ENCODE data around the gene SARS1. TPM values are rescaled to one million over a fixed set of nuclear protein-coding genes. Genes with fewer than 3 reads are reported as not detected.

SARS1 gene
- total and polyA plus RNA-seq, 2 of the 8 experiments (the other 6 are each of a cell fraction or from before 2014, with no cell fraction given): 83.1 to 146 TPM

- peaks cover 4 to 19% (median 10%) of the 10 kb centered on the region in 4 experiments; a peak in 6 of 7 replicates for H3K4me1 ChIP-seq (replicated peaks in 1 of 4; ENCODE audit: control insufficient read depth in 3 of 4, insufficient read depth in 4 of 4, low read length in 3 of 4)
- H3K9me3 ChIP-seq (ENCODE audit: insufficient read depth in 2 of 2, low read depth in 1 of 2, low read length in 1 of 2): no peaks in the 10 kb centered on the region
- H3K27me3 ChIP-seq (replicated peaks in 1 of 4; ENCODE audit: control insufficient read depth in 3 of 4, extremely low read depth in 1 of 4, insufficient read depth in 3 of 4, low read length in 3 of 4): no peaks in the 10 kb centered on the region
- no peak overlapping the region for H3K9ac ChIP-seq (replicated peaks in 1 of 4; ENCODE audit: extremely low read depth in 1 of 4, low read depth in 3 of 4, low read length in 3 of 4)
- peak; percentile 81 to 94 for DNase-seq (ENCODE audit: low read depth in 1 of 2, low spot score in 2 of 2)
- 0 out of 2 replicates have a peak overlapping the region, but pooled peaks have one; percentile 20 for H3K27ac ChIP-seq (ENCODE audit: low read depth, low read length)
- no peak overlapping the region for H3K4ac ChIP-seq (replicated peaks; ENCODE audit: insufficient read length, low read depth, low read length)
- ChIA-PET POLR2A (ENCODE audit: partially characterized antibody) (interaction anchor here (0.9 to 2.9 kb wide), 13 partner anchors 8 to 123 kb away, joined by 3 to 17 read pairs (median 5); partner anchors contain the start of gene SORT1), CTCF (ENCODE audit: partially characterized antibody) (interaction anchor here (0.6 to 5.2 kb wide), 44 partner anchors 8 to 255 kb away, joined by 3 to 113 read pairs (median 5); partner anchors contain the start of genes CELSR2, MYBPHL, SARS1 and SORT1)
- no peak overlapping the region for H2BK120ac ChIP-seq (replicated peaks; ENCODE audit: low read depth, low read length)
- H3K79me2 ChIP-seq (ENCODE audit: control insufficient read depth in 1 of 2, insufficient read depth in 2 of 2, low read length in 2 of 2): peaks cover 0 to 15% of the 10 kb centered on the region in 2 experiments; a peak in 3 of 4 replicates
- no peak overlapping the region for H2AFZ ChIP-seq (ENCODE audit: low read length)
- H3K18ac ChIP-seq (ENCODE audit: extremely low read depth, low read length): no peak overlapping the region
- H4K91ac ChIP-seq (replicated peaks; ENCODE audit: insufficient read length, low read length): no peak overlapping the region
- no peak overlapping the region for H2BK5ac ChIP-seq (ENCODE audit: low read depth, low read length)
- no peak overlapping the region for H4K5ac ChIP-seq (ENCODE audit: insufficient read length, low read depth, low read length)
- no peak overlapping the region for H2BK15ac ChIP-seq (ENCODE audit: low read length)
- no peak overlapping the region for H3K56ac ChIP-seq (replicated peaks; ENCODE audit: insufficient read length, low read depth, low read length)
- H4K8ac ChIP-seq (ENCODE audit: extremely low read depth, insufficient read depth, low read length): no peak overlapping the region
- H3K23ac ChIP-seq (ENCODE audit: insufficient read length): no peak overlapping the region
- H4K20me1 ChIP-seq (replicated peaks in 1 of 2; ENCODE audit: control insufficient read depth in 1 of 2, insufficient read depth in 2 of 2, low read length in 2 of 2): peaks cover 0 to 3% of the 10 kb centered on the region in 2 experiments
- H3K23me2 ChIP-seq (ENCODE audit: low read depth, low read length): peaks cover 6% of the 10 kb centered on the region; the same call in 1 of the 2 replicates
- FAIRE-seq: no peak
- H3K4me2 ChIP-seq (ENCODE audit: insufficient read depth in 1 of 2, low read depth in 2 of 2, low read length in 2 of 2): 0 out of 4 replicates have a peak overlapping the region, but pooled peaks of 1 of the 2 experiments have one; percentile 19
- H2BK12ac ChIP-seq (ENCODE audit: low read depth, low read length): no peak overlapping the region
- H3K36me3 ChIP-seq (ENCODE audit: control insufficient read depth in 2 of 4, insufficient read depth in 4 of 4, low read length in 3 of 4): peaks cover 10 to 22% (median 16%) of the 10 kb centered on the region in 4 experiments; a peak in 6 of 8 replicates
- peaks cover 7% of the 10 kb centered on the region for H3K79me1 ChIP-seq (ENCODE audit: low read depth, low read length)
- H2BK20ac ChIP-seq (ENCODE audit: low read length): no peak overlapping the region
- H2AK5ac ChIP-seq (ENCODE audit: low read depth, low read length): no peak overlapping the region
- H3K4me3 ChIP-seq (ENCODE audit: extremely low read depth in 1 of 4, insufficient read depth in 2 of 4, low read depth in 3 of 4, low read length in 4 of 4): no peak overlapping the region
- WGBS, 2 experiments (ENCODE audit: extremely low coverage in 1 of 2, insufficient coverage in 1 of 2, insufficient read length in 1 of 2, insufficient replicate concordance in 2 of 2, low coverage in 1 of 2, low lambda C conversion rate in 2 of 2, missing lambda C conversion rate in 1 of 2): 63% methylated on average over 7 of the region's 7 CpGs; no CpG with 5 or more reads in 1 of the 2 experiments
- H3K14ac ChIP-seq (ENCODE audit: insufficient read length): no peak overlapping the region
- TF ChIP-seq PHF8 (conservative IDR thresholded peaks at IDR 0.05; ENCODE audit: low read depth, low read length) (no peak), KDM1A (IDR thresholded peaks at IDR 0.05; ENCODE audit: borderline replicate concordance, low read length) (no peak), RAD21 (IDR thresholded peaks at IDR 0.05 in 1 of 2, conservative IDR thresholded peaks at IDR 0.05 in 1 of 2; ENCODE audit: low read depth in 2 of 2, low read length in 2 of 2) (peak; percentile 88 to 89), HDAC6 (IDR thresholded peaks at IDR 0.05; ENCODE audit: low read depth, low read length) (no peak), SRF (IDR thresholded peaks at IDR 0.05; ENCODE audit: low read depth, low read length) (no peak), EP300 (IDR thresholded peaks at IDR 0.05; ENCODE audit: borderline replicate concordance in 1 of 2, low read depth in 2 of 2, low read length in 2 of 2) (no peak), MAFK (IDR thresholded peaks at IDR 0.05; ENCODE audit: low read depth, low read length) (no peak), CBX8 (IDR thresholded peaks at IDR 0.05; ENCODE audit: borderline replicate concordance, low read depth, low read length) (no peak)
Observed at GRCh38 chr1:109277434-109278204, 63.9 kb downstream of the SARS1 start.
